ENCODE results near the gene MAU2.

Gene MAU2

GRCh38 chr19:19404879-19405860, 84.5 kb downstream of the MAU2 start, which contains the start of gene GATAD2A:
Gene GATAD2A (plus strand): TSS chr19:19405675. CDS start chr19:19465346, 59,671 bp downstream.
- H3K4me3 ChIP-seq (ENCODE audit: low read depth, low read length), result peak within 1 kb of the TSS; percentile 83
- DNase-seq (ENCODE audit: low read depth), result peak; percentile 69

GRCh38 chr19:19405971-19406877, 85.6 kb downstream of the MAU2 start:
- peak overlapping the region; percentile 83 for H3K4me3 ChIP-seq (ENCODE audit: low read depth, low read length)
- no peak for DNase-seq (ENCODE audit: low read depth)

- peak overlapping the region; percentile 83 for H3K4me3 ChIP-seq (ENCODE audit: low read depth, low read length)
- no peak for DNase-seq (ENCODE audit: low read depth)
Measured at GRCh38 chr19:19406878-19407632, 86.4 kb downstream of the MAU2 start.

GRCh38 chr19:19407633-19407930, 87.0 kb downstream of the MAU2 start:
- DNase-seq (ENCODE audit: low read depth), result no peak
- H3K4me3 ChIP-seq (ENCODE audit: low read depth, low read length), result peak overlapping the region; percentile 83
